Smooth muscle cell (in vitro differentiated cells): ENCODE results near the gene ACY1. TPM values are rescaled to one million over a fixed set of nuclear protein-coding genes. Genes with fewer than 3 reads are reported as not detected.
A peak's percentile ranks its signal among the peaks of the same experiment; 100 is the strongest.

Experiments used
- DNase-seq: peaks from one replicate; lab custom pipeline; 2025; ENCODE audit not compliant: unreplicated experiment; lab: John Stamatoyannopoulos, UW
- H2AFZ ChIP-seq: fragments of 200-600 bp; sonication (generic); 2 replicates; pipeline ENCODE4 v1.6.0; 2016; ENCODE audit warnings: antibody characterized with exemption, low read depth, mild to moderate bottlenecking
- H3F3A ChIP-seq: fragments of 200-600 bp; sonication (generic); 2 replicates; pipeline ENCODE4 v1.6.0; 2017; ENCODE audit warnings: antibody characterized with exemption, low read depth
- H3K27ac ChIP-seq: fragments of 200-600 bp; sonication (generic); 2 replicates; pipeline ENCODE4 v1.5.1; 2016; ENCODE audit warnings: low read depth, mild to moderate bottlenecking
- H3K27me3 ChIP-seq: fragments of 200-600 bp; sonication (generic); 2 replicates; pipeline ENCODE4 v1.6.1; 2016; ENCODE audit warnings: low read depth, mild to moderate bottlenecking
- H3K36me3 ChIP-seq: fragments of 200-600 bp; sonication (generic); 2 replicates; pipeline ENCODE4 v1.5.1; 2016; ENCODE audit warnings: low read depth
- H3K4me1 ChIP-seq: fragments of 200-600 bp; sonication (generic); 2 replicates; pipeline ENCODE4 v1.5.1; 2016; ENCODE audit warnings: low read depth
- H3K4me2 ChIP-seq: fragments of 200-600 bp; sonication (generic); 2 replicates; pipeline ENCODE4 v1.6.0; 2016; ENCODE audit warnings: mild to moderate bottlenecking
- H3K4me3 ChIP-seq: fragments of 200-600 bp; sonication (generic); 2 replicates; pipeline ENCODE4 v1.5.1; 2016; ENCODE audit warnings: mild to moderate bottlenecking
- H3K79me2 ChIP-seq: fragments of 200-600 bp; sonication (generic); 2 replicates; pipeline ENCODE4 v1.6.0; 2016; ENCODE audit warnings: low read depth, mild to moderate bottlenecking
- H3K9ac ChIP-seq: fragments of 200-600 bp; sonication (generic); 2 replicates; pipeline ENCODE4 v1.6.0; 2016; ENCODE audit warnings: low read depth
- H3K9me3 ChIP-seq: fragments of 200-600 bp; sonication (generic); replicated peaks from 2 replicates; pipeline ENCODE4 v1.5.1; 2016; ENCODE audit warnings: low read depth
- H4K20me1 ChIP-seq: fragments of 200-600 bp; sonication (generic); 2 replicates; pipeline ENCODE4 v1.6.0; 2016; ENCODE audit warnings: low read depth
- WGBS: methylation state at CpG from one replicate; pipeline ENCODE4 v1.1.7; 2016; ENCODE audit warnings: low lambda C conversion rate; 5-methylcytosine and 5-hydroxymethylcytosine counted together
- polyA plus RNA-seq: library from polyadenylated mRNA; unstranded; fragments of >200 nt; fragmentation: Nextera tagmentation; extraction: Ambion mirVana; gene quantifications from 2 replicates; pipeline ENCODE4 v1.2.1, GENCODE V29; 2016
- total RNA-seq: library from RNA; depleted of rRNA; stranded (reverse); fragments of >200 nt; gene quantifications from 2 replicates; pipeline ENCODE4 v1.2.3, GENCODE V29; 2014
- TF ChIP-seq, protein P1 (sequence below): fragments of 200-600 bp; sonication (generic); IDR thresholded peaks from 2 replicates; pipeline ENCODE4 v1.5.1; 2017; ENCODE audit warnings: borderline replicate concordance, mild to moderate bottlenecking, antibody characterized with exemption; ENCODE audit not compliant: insufficient read depth, poor library complexity, severe bottlenecking

ACY1 gene
- total and polyA plus RNA-seq, 2 experiments from 2014 or later: 33.8 to 39.6 TPM

DNA sequence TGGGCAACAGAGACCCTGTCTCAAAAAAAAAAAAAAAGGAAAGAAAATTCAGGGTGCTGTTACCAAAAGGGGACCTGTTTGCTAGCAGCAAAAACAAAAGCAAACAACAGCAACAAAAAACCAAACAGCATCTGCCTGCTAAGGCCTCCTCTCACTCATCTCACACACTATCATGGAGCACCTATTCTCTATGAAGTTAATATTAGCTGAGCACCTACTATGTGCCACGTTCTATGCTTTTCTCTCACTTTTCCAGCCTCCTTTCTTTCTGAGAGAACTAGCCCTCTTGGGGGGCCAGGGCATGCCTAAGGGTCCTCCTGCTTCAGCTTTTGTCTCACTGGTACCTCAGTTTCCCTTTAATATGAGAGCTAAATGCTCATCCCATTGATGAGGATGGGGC, 28.6 kb upstream of the ACY1 start:
- Histone ChIP-seq H4K20me1 (peaks cover 9% of the 10 kb centered on the region), H3F3A (no peaks in the 10 kb centered on the region), H3K36me3 (no peaks in the 10 kb centered on the region), H3K9me3 (no peaks in the 10 kb centered on the region), H3K9ac (no peak overlapping the region), H2AFZ (no peak overlapping the region), H3K27ac (no peak overlapping the region), H3K4me1 (peaks cover 5% of the 10 kb centered on the region), H3K79me2 (no peaks in the 10 kb centered on the region), H3K4me3 (no peak overlapping the region), H3K4me2 (no peak overlapping the region), H3K27me3 (peaks cover 16% of the 10 kb centered on the region)
- TF ChIP-seq, protein P1, sequence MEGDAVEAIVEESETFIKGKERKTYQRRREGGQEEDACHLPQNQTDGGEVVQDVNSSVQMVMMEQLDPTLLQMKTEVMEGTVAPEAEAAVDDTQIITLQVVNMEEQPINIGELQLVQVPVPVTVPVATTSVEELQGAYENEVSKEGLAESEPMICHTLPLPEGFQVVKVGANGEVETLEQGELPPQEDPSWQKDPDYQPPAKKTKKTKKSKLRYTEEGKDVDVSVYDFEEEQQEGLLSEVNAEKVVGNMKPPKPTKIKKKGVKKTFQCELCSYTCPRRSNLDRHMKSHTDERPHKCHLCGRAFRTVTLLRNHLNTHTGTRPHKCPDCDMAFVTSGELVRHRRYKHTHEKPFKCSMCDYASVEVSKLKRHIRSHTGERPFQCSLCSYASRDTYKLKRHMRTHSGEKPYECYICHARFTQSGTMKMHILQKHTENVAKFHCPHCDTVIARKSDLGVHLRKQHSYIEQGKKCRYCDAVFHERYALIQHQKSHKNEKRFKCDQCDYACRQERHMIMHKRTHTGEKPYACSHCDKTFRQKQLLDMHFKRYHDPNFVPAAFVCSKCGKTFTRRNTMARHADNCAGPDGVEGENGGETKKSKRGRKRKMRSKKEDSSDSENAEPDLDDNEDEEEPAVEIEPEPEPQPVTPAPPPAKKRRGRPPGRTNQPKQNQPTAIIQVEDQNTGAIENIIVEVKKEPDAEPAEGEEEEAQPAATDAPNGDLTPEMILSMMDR: no peak
- 83% methylated on average over 1 of the region's 1 CpG for WGBS
- DNase-seq: no peak

DNA sequence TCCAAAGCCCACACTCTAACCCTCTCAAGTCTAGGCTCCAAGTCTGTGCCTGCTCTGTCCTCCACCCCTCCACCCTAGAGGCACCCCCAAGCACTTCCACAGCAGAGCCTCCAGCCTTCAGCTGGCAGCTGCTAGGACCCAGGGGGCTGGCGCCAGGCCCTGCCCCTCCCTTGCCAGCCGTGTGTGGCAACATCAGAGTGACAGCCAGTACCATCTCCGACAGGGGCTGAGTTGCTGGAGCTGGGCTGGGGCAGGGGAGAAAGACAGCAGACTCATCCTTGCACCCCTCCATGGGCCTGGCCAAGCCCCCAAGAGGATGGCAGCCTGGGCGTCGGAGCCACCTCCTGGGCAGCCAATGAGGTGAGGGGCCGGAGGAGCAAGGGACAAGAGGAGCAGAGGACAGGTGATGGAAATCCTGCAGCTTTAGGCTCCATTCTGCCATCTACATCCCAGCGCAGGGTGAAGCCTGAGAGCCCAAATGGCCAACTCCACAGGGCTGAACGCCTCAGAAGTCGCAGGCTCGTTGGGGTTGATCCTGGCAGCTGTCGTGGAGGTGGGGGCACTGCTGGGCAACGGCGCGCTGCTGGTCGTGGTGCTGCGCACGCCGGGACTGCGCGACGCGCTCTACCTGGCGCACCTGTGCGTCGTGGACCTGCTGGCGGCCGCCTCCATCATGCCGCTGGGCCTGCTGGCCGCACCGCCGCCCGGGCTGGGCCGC, 28.0 kb upstream of the ACY1 start, which contains the start of gene GPR62:
Gene GPR62 (plus strand): TSS at position 207 of the 718 bp plus-strand sequence. CDS start 272 bp downstream, at position 479.
- Histone ChIP-seq H3K4me1 (peaks cover 5% of the 10 kb centered on the region), H3K27me3 (peaks cover 16% of the 10 kb centered on the region), H3K4me3 (peak within 1 kb of the TSS; percentile 46), H3K79me2 (no peaks in the 10 kb centered on the region), H3K9me3 (no peaks in the 10 kb centered on the region), H3K27ac (no peak within 1 kb of the TSS), H4K20me1 (peaks cover 9% of the 10 kb centered on the region), H3K36me3 (no peaks in the 10 kb centered on the region), H3K4me2 (peak within 1 kb of the TSS; percentile 94), H3K9ac (no peak within 1 kb of the TSS), H3F3A (no peaks in the 10 kb centered on the region), H2AFZ (no peak within 1 kb of the TSS)
- TF ChIP-seq, protein P1: no peak
- no peak for DNase-seq
- WGBS: 22% methylated on average over 33 of the region's 33 CpGs

DNA sequence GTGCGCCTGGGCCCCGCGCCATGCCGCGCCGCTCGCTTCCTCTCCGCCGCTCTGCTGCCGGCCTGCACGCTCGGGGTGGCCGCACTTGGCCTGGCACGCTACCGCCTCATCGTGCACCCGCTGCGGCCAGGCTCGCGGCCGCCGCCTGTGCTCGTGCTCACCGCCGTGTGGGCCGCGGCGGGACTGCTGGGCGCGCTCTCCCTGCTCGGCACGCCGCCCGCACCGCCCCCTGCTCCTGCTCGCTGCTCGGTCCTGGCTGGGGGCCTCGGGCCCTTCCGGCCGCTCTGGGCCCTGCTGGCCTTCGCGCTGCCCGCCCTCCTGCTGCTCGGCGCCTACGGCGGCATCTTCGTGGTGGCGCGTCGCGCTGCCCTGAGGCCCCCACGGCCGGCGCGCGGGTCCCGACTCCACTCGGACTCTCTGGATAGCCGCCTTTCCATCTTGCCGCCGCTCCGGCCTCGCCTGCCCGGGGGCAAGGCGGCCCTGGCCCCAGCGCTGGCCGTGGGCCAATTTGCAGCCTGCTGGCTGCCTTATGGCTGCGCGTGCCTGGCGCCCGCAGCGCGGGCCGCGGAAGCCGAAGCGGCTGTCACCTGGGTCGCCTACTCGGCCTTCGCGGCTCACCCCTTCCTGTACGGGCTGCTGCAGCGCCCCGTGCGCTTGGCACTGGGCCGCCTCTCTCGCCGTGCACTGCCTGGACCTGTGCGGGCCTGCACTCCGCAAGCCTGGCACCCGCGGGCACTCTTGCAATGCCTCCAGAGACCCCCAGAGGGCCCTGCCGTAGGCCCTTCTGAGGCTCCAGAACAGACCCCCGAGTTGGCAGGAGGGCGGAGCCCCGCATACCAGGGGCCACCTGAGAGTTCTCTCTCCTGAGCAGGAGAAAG, 27.2 kb upstream of the ACY1 start:
- H2AFZ ChIP-seq: no peak overlapping the region
- H3K79me2 ChIP-seq: no peaks in the 10 kb centered on the region
- peak overlapping the region; percentile 46 for H3K4me3 ChIP-seq
- peaks cover 16% of the 10 kb centered on the region for H3K27me3 ChIP-seq
- H3K9ac ChIP-seq: no peak overlapping the region
- TF ChIP-seq, protein P1: peak; percentile 51
- peaks cover 9% of the 10 kb centered on the region for H4K20me1 ChIP-seq
- H3F3A ChIP-seq: no peaks in the 10 kb centered on the region
- H3K27ac ChIP-seq: no peak overlapping the region
- H3K4me1 ChIP-seq: peaks cover 5% of the 10 kb centered on the region
- H3K4me2 ChIP-seq: peak overlapping the region; percentile 94
- H3K36me3 ChIP-seq: no peaks in the 10 kb centered on the region
- DNase-seq: peak; percentile 52
- H3K9me3 ChIP-seq: no peaks in the 10 kb centered on the region
- WGBS: 4% methylated on average over 92 of the region's 97 CpGs
